Upper lobe of left lung (tissue), 4 donors: Measurements from ENCODE around the gene FXR2.

Experiments
- CTCF ChIP-seq, 6 experiments: fragments of 450-650 bp in 4 of 6; fragments of 200-600 bp in 2 of 6; sonication (generic) in 2 of 6; IDR thresholded peaks; one replicate each; pipeline ENCODE4 v1.5.1; 2016 to 2019; ENCODE audit warnings: antibody characterized with exemption in 6 of 6
- EP300 ChIP-seq, 4 donors: sonication (generic); formaldehyde crosslinking; IDR thresholded peaks; one replicate each; pipeline ENCODE4 v1.5.1; 2017; ENCODE audit warnings: antibody characterized with exemption in 4 of 4, control low read depth in 2 of 4
- POLR2A ChIP-seq, 4 donors: fragments of 450-650 bp; IDR thresholded peaks; one replicate each; pipeline ENCODE4 v1.5.1; 2016 to 2017; ENCODE audit warnings: antibody characterized with exemption in 4 of 4, mild to moderate bottlenecking in 2 of 4
- POLR2AphosphoS5 ChIP-seq, 2 donors: sonication (generic); formaldehyde crosslinking; IDR thresholded peaks; one replicate each; pipeline ENCODE4 v1.5.1; 2017; ENCODE audit warnings: antibody characterized with exemption in 2 of 2

- TF ChIP-seq CTCF (IDR thresholded peaks at IDR 0.05) = no peak
- TF ChIP-seq POLR2AphosphoS5 (IDR thresholded peaks at IDR 0.05) = no peak
- TF ChIP-seq POLR2A (IDR thresholded peaks at IDR 0.05) = no peak
- TF ChIP-seq EP300 (IDR thresholded peaks at IDR 0.05) = no peak
These were observed 37.1 kb downstream of the FXR2 start for GRCh38 chr17:7577327-7578199.
